ENCODE results near the gene CD300C.
A peak's percentile ranks its signal among the peaks of the same experiment; 100 is the strongest.

Gene CD300C

GRCh38 chr17:74527081-74527480, 18.8 kb downstream of the CD300C start:
- TF ChIP-seq CTCF (IDR thresholded peaks at IDR 0.05; ENCODE audit: extremely low read depth, insufficient read depth, missing control alignments), result no peak
- in situ Hi-C loops (cut with MboI; ENCODE audit: low pct_unique_long_range_greater_than_20kb, low sequenced_read_pairs, unreplicated experiment), result no loop called here
- DNase-seq (ENCODE audit: low spot score), result no peak

GRCh38 chr17:74526681-74527080, 19.2 kb downstream of the CD300C start:
- in situ Hi-C loops (cut with MboI; ENCODE audit: low pct_unique_long_range_greater_than_20kb, low sequenced_read_pairs, unreplicated experiment), result no loop called here
- no peak for TF ChIP-seq CTCF (IDR thresholded peaks at IDR 0.05; ENCODE audit: extremely low read depth, insufficient read depth, missing control alignments)
- DNase-seq (ENCODE audit: low spot score), result no peak

GRCh38 chr17:74525781-74526288, 20.1 kb downstream of the CD300C start:
- no peak for TF ChIP-seq CTCF (IDR thresholded peaks at IDR 0.05; ENCODE audit: extremely low read depth, insufficient read depth, missing control alignments)
- in situ Hi-C loops (cut with MboI; ENCODE audit: low pct_unique_long_range_greater_than_20kb, low sequenced_read_pairs, unreplicated experiment), result no loop called here
- DNase-seq (ENCODE audit: low spot score), result no peak

GRCh38 chr17:74525465-74525725, 20.5 kb downstream of the CD300C start:
- in situ Hi-C loops (cut with MboI; ENCODE audit: low pct_unique_long_range_greater_than_20kb, low sequenced_read_pairs, unreplicated experiment), result no loop called here
- no peak for TF ChIP-seq CTCF (IDR thresholded peaks at IDR 0.05; ENCODE audit: extremely low read depth, insufficient read depth, missing control alignments)
- no peak for DNase-seq (ENCODE audit: low spot score)

GRCh38 chr17:74524653-74525464, 21.1 kb downstream of the CD300C start:
- in situ Hi-C loops (cut with MboI; ENCODE audit: low pct_unique_long_range_greater_than_20kb, low sequenced_read_pairs, unreplicated experiment), result no loop called here
- peak; percentile 1 for DNase-seq (ENCODE audit: low spot score)
- TF ChIP-seq CTCF (IDR thresholded peaks at IDR 0.05; ENCODE audit: extremely low read depth, insufficient read depth, missing control alignments), result no peak

- in situ Hi-C loops (cut with MboI; ENCODE audit: low pct_unique_long_range_greater_than_20kb, low sequenced_read_pairs, unreplicated experiment), result no loop called here
- TF ChIP-seq CTCF (IDR thresholded peaks at IDR 0.05; ENCODE audit: extremely low read depth, insufficient read depth, missing control alignments), result no peak
- peak; percentile 1 for DNase-seq (ENCODE audit: low spot score)
Measured at GRCh38 chr17:74523308-74523707, 22.6 kb downstream of the CD300C start.

All from GM13977 (cell line).